Subcutaneous adipose tissue (tissue), 4 donors: ENCODE results near the gene CMTM5. TPM values are rescaled to one million over a fixed set of nuclear protein-coding genes. Genes with fewer than 3 reads are reported as not detected.

Experiments
- CTCF ChIP-seq: fragments of 450-650 bp; IDR thresholded peaks from one replicate; pipeline ENCODE4 v1.5.1; 2016; ENCODE audit warnings: low read depth, mild to moderate bottlenecking, control low read depth, antibody characterized with exemption, moderate library complexity
- total RNA-seq, 4 donors: library from RNA; depleted of rRNA; stranded (reverse); fragments of >200 nt; gene quantifications; one replicate each; pipeline ENCODE4 v1.1.0, GENCODE V29; 2016

Gene CMTM5
- not detected for total RNA-seq

- TF ChIP-seq CTCF: no peak
Measured at GRCh38 chr14:23376482-23377197, at the start of gene CMTM5. Gene CMTM5, plus strand, starts transcription at chr14:23377046. Its CDS starts 206 bp downstream, at chr14:23377252.

- no peak for TF ChIP-seq CTCF
Measured at GRCh38 chr14:23327947-23328744, 48.7 kb upstream of the CMTM5 start.

- TF ChIP-seq CTCF: no peak
Measured at GRCh38 chr14:23335623-23336022, 41.2 kb upstream of the CMTM5 start.

GRCh38 chr14:23339506-23340268 is 37.2 kb upstream of the CMTM5 start:
- no peak for TF ChIP-seq CTCF

- TF ChIP-seq CTCF: no peak
Measured at GRCh38 chr14:23344481-23344880, 32.4 kb upstream of the CMTM5 start.

GRCh38 chr14:23345987-23346692 is 30.7 kb upstream of the CMTM5 start:
- TF ChIP-seq CTCF: no peak
